ENCODE measurements around the gene DUS1L.

DUS1L gene

GRCh38 chr17:82087961-82088837, 22.6 kb upstream of the DUS1L start:
- DNase-seq, result no peak

- no peak for DNase-seq
Measured at GRCh38 chr17:82086941-82087906, 21.6 kb upstream of the DUS1L start.

- DNase-seq, result no peak
Measured at GRCh38 chr17:82085931-82086764, 20.5 kb upstream of the DUS1L start.

- DNase-seq, result no peak
Measured at GRCh38 chr17:82085031-82085861, 19.6 kb upstream of the DUS1L start.

GRCh38 chr17:82084373-82085030, 18.9 kb upstream of the DUS1L start:
- no peak for DNase-seq

- DNase-seq, result no peak
Measured at GRCh38 chr17:82083533-82084359, 18.1 kb upstream of the DUS1L start.

GRCh38 chr17:82083009-82083408, 17.4 kb upstream of the DUS1L start:
- no peak for DNase-seq

- DNase-seq, result no peak
Measured at GRCh38 chr17:82082456-82082855, 16.9 kb upstream of the DUS1L start.

- DNase-seq, result no peak
Measured at GRCh38 chr17:82081966-82082365, 16.4 kb upstream of the DUS1L start.

- no peak for DNase-seq
Measured at GRCh38 chr17:82081546-82081945, 15.9 kb upstream of the DUS1L start.

- DNase-seq, result no peak
Measured at GRCh38 chr17:82080789-82081464, 15.3 kb upstream of the DUS1L start.

GRCh38 chr17:82080048-82080788, 14.6 kb upstream of the DUS1L start:
- DNase-seq, result no peak

GRCh38 chr17:82079001-82079677, 13.5 kb upstream of the DUS1L start:
- no peak for DNase-seq

- DNase-seq, result no peak
Measured at GRCh38 chr17:82078433-82078832, 12.8 kb upstream of the DUS1L start.

GRCh38 chr17:82077617-82078358, 12.2 kb upstream of the DUS1L start:
- no peak for DNase-seq

- DNase-seq, result no peak
Measured at GRCh38 chr17:82076785-82077591, 11.4 kb upstream of the DUS1L start.
